HepG2 (cell line): ENCODE data around the gene DENND2A. TPM values are rescaled to one million over a fixed set of nuclear protein-coding genes. Genes with fewer than 3 reads are reported as not detected.
A peak's percentile ranks its signal among the peaks of the same experiment; 100 is the strongest.

Source experiments
- ATAC-seq: fragments of 200-7000 bp; cut with Tn5 transposase; 3 replicates; pipeline ENCODE4 v1.9.1; 2020; ENCODE audit warnings: mild to moderate bottlenecking, moderate library complexity
- BruUV-seq: library from RNA; stranded (reverse); fragments of 400-500 nt; replicated peaks from 2 replicates; lab custom pipeline; 2021; lab: Mats Ljungman, UMichigan
- CTCF ChIA-PET: fragments of 300-600 bp; formaldehyde crosslinking; extraction: SDS; loops from one replicate; lab custom pipeline; 2021; ENCODE audit warnings: low total read pairs, inconsistent platforms, low intra/inter-chr PET ratio; lab: Yijun Ruan, JAX
- POLR2A ChIA-PET: fragments of 350-600 bp; sonication (Branson Sonifier 250); formaldehyde crosslinking; loops from one replicate; lab custom pipeline; 2020; ENCODE audit warnings: antibody characterized with exemption, inconsistent platforms; lab: Yijun Ruan, JAX
- DNase-seq: peaks from one replicate; pipeline ENCODE4 v3.0.0-alpha.2; 2015; ENCODE audit warnings: low spot score
- FAIRE-seq: peaks from 3 replicates; lab custom pipeline; 2011; peaks lifted over from hg19 to GRCh38; lab: Jason Lieb, UNC
- H2AFZ ChIP-seq: one replicate; pipeline ENCODE4 v1.6.1; 2011; ENCODE audit warnings: low read length, inconsistent platforms
- H3K27ac ChIP-seq: fragments of 300-600 bp; 3 replicates; pipeline ENCODE4 v1.8.0; 2011; ENCODE audit warnings: mixed run types, mild to moderate bottlenecking, mixed read lengths, low read length, inconsistent platforms; ENCODE audit not compliant: insufficient read depth; ENCODE audit errors: extremely low read length
- H3K27me3 ChIP-seq, 2 experiments: fragments of 200-600 bp in 1 of 2; 2 replicates in 1 of 2; 3 replicates in 1 of 2; pipeline versions ENCODE4 v1.6.0 to v1.8.0; 2011; ENCODE audit warnings: low read length in 2 of 2, mild to moderate bottlenecking in 2 of 2, moderate library complexity in 2 of 2, inconsistent platforms in 1 of 2; ENCODE audit not compliant: insufficient read depth in 2 of 2, control insufficient read depth in 1 of 2
- H3K36me3 ChIP-seq, 2 experiments: fragments of 200-600 bp in 1 of 2; replicated peaks in 1 of 2; 2 replicates in 1 of 2; 3 replicates in 1 of 2; pipeline versions ENCODE4 v1.5.1 to v1.8.0; 2011; ENCODE audit warnings: low read length in 2 of 2, inconsistent platforms in 1 of 2; ENCODE audit not compliant: insufficient read depth in 2 of 2, control insufficient read depth in 1 of 2
- H3K4me1 ChIP-seq: 2 replicates; pipeline ENCODE4 v1.5.1; 2012; ENCODE audit warnings: low read length, inconsistent platforms; ENCODE audit not compliant: insufficient read depth
- H3K4me2 ChIP-seq: 2 replicates; pipeline ENCODE4 v1.6.0; 2011; ENCODE audit warnings: low read depth, low read length, inconsistent platforms
- H3K4me3 ChIP-seq, 3 experiments: fragments of 200-600 bp in 1 of 3; sonication (generic), shearing (Covaris generic) in 1 of 3; replicated peaks in 1 of 3; 2 replicates each; pipeline ENCODE4 v1.5.1; 2011 to 2016; ENCODE audit warnings: low read length in 3 of 3, inconsistent platforms in 2 of 3, low read depth in 2 of 3, mild to moderate bottlenecking in 2 of 3, control low read depth in 1 of 3, mixed read lengths in 1 of 3; ENCODE audit not compliant: insufficient read depth in 1 of 3
- H3K79me2 ChIP-seq: one replicate; pipeline ENCODE4 v1.6.1; 2011; ENCODE audit warnings: low read length, inconsistent platforms; ENCODE audit not compliant: insufficient read depth
- H3K9ac ChIP-seq: 2 replicates; pipeline ENCODE4 v1.6.0; 2011; ENCODE audit warnings: mild to moderate bottlenecking, low read depth, low read length, inconsistent platforms; ENCODE audit not compliant: insufficient read depth
- H3K9me3 ChIP-seq: 2 replicates; pipeline ENCODE4 v1.5.1; 2012; ENCODE audit warnings: mild to moderate bottlenecking, low read length
- H4K20me1 ChIP-seq: 2 replicates; pipeline ENCODE4 v1.6.0; 2011; ENCODE audit warnings: inconsistent platforms, mild to moderate bottlenecking, low read length, moderate library complexity; ENCODE audit not compliant: insufficient read depth
- ARNT2 ChIP-seq: sonication (generic); formaldehyde crosslinking; IDR thresholded peaks from 2 replicates; pipeline ENCODE4 v1.8.0; 2022; ENCODE audit warnings: mild to moderate bottlenecking, low read depth, missing genetic modification reagents, moderate library complexity
- REXO4 ChIP-seq: sonication (generic); formaldehyde crosslinking; IDR thresholded peaks from 2 replicates; pipeline ENCODE4 v1.8.0; 2022; ENCODE audit warnings: missing genetic modification reagents, mild to moderate bottlenecking, borderline replicate concordance
- ZBTB7B ChIP-seq: sonication (generic); formaldehyde crosslinking; IDR thresholded peaks from 2 replicates; pipeline ENCODE4 v1.4.0; 2020; ENCODE audit warnings: missing genetic modification reagents
- ZNF44 ChIP-seq: sonication (generic); formaldehyde crosslinking; IDR thresholded peaks from 2 replicates; pipeline ENCODE4 v1.5.1; 2020; ENCODE audit warnings: mild to moderate bottlenecking, missing genetic modification reagents
- ZNF878 ChIP-seq: sonication (generic); formaldehyde crosslinking; IDR thresholded peaks from 2 replicates; pipeline ENCODE4 v1.8.1; 2023; ENCODE audit warnings: mild to moderate bottlenecking, missing genetic modification reagents, moderate library complexity
- WGBS: methylation state at CpG from one replicate; pipeline ENCODE4 v1.1.6; 2017; ENCODE audit warnings: low lambda C conversion rate; 5-methylcytosine and 5-hydroxymethylcytosine counted together
- in situ Hi-C: cut with HindIII; loops from 2 replicates; pipeline ENCODE4 v1.10.0; 2017; ENCODE audit warnings: low pct_unique_long_range_greater_than_20kb; ENCODE audit not compliant: extremely low pct_ligation_motif_present
- intact Hi-C: fragments of 100-400 bp; cut with micrococcal nuclease; formaldehyde crosslinking; loops from one replicate; pipeline ENCODE4 v1.10.0; 2022; ENCODE audit not compliant: unreplicated experiment
- polyA plus RNA-seq, 8 experiments: library from polyadenylated mRNA; depleted of rRNA in 3 of 8; stranded (reverse) in 7 of 8; unstranded in 1 of 8; fragments of >200 nt; fragmentation: Illumina TruSeq in 4 of 8; extraction: Trizol in 4 of 8; gene quantifications; 2 replicates each; pipeline versions ENCODE4 v1.2.1 to v1.2.3, GENCODE V29; 2011 to 2016; ENCODE audit warnings: low read depth in 4 of 8, missing spikeins in 1 of 8, mixed read lengths in 1 of 8; ENCODE audit not compliant: insufficient read depth in 1 of 8
- total RNA-seq, 5 experiments: library from RNA; depleted of rRNA; stranded (reverse); fragments of >200 nt; fragmentation: Illumina TruSeq; extraction: Trizol; gene quantifications; 2 replicates each; pipeline ENCODE4 v1.2.3, GENCODE V29; 2016; ENCODE audit warnings: low read depth in 1 of 5
- TF ChIP-seq, protein P1 (sequence below): sonication (generic); formaldehyde crosslinking; IDR thresholded peaks from 2 replicates; pipeline ENCODE4 v1.4.0; 2020; ENCODE audit warnings: missing genetic modification reagents
- TF ChIP-seq, protein P2 (sequence below): sonication (generic); formaldehyde crosslinking; IDR thresholded peaks from 2 replicates; pipeline ENCODE4 v1.9.0; 2021; ENCODE audit warnings: mild to moderate bottlenecking, missing genetic modification reagents
- TF ChIP-seq, protein P3 (sequence below): sonication (generic); formaldehyde crosslinking; IDR thresholded peaks from 2 replicates; pipeline ENCODE4 v1.4.0; 2020; ENCODE audit warnings: low read depth, missing genetic modification reagents
- TF ChIP-seq, protein P4 (sequence below): sonication (generic); formaldehyde crosslinking; IDR thresholded peaks from 2 replicates; pipeline ENCODE4 v1.4.0; 2020; ENCODE audit warnings: missing genetic modification reagents

The DENND2A gene
- total and polyA plus RNA-seq, 2 of the 13 experiments (the other 11 are each of a cell fraction or from before 2014, with no cell fraction given), result not detected

DNA sequence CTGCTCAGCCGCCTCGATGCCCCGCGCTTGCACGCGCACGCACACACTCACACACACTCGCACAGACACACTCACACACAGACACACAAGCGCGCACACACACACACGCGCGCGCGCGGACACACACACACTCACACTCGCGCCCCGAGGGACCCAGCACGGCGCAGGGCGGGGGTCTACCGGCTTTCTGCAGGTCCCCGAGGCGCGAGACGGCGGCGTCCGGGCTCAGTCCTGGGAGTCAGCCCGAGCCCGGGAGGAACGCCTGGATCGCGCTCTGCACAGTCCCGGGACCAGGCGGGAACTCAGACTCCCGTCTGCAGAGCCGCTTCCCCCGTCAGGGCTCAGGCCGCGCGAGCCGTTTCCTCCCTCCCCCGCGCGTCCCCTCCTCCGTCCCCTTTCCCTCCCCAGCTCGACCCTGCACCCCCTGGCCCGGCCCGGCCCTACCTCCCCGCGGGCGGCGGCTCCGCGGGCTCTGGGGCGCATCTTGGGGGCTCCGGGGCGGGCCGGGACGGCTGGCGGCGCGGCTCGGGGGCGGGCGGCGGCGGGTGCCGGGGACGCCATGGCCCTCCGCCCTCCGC, 464 bp downstream of the DENND2A start:
- Histone ChIP-seq H2AFZ (no peak overlapping the region), H3K4me1 (no peaks in the 10 kb centered on the region), H3K9ac (no peak overlapping the region), H3K4me3 (peak overlapping the region; percentile 12 to 59 (median 28); a peak in 3 of 6 replicates), H3K27me3 (peaks cover 6 to 55% of the 10 kb centered on the region in 2 experiments), H3K4me2 (peak overlapping the region; percentile 63), H4K20me1 (no peaks in the 10 kb centered on the region), H3K27ac (no peak overlapping the region), H3K9me3 (no peaks in the 10 kb centered on the region), H3K36me3 (no peaks in the 10 kb centered on the region), H3K79me2 (no peaks in the 10 kb centered on the region)
- intact Hi-C loops (no loop called here), in situ Hi-C loops (no loop called here)
- ChIA-PET CTCF (no interaction called here), POLR2A (no interaction called here)
- DNase-seq (no peak), FAIRE-seq (no peak), ATAC-seq (peak; percentile 82)
- 40% methylated on average over 8 of the region's 74 CpGs for WGBS
- no TSS peak for BruUV-seq
- TF ChIP-seq ZNF878 (CRISPR knock-in tag) (no peak), ZNF44 (CRISPR knock-in tag) (no peak), ZBTB7B (no peak), ARNT2 (CRISPR knock-in tag) (no peak), REXO4 (CRISPR knock-in tag) (no peak)
- TF ChIP-seq, protein P1, sequence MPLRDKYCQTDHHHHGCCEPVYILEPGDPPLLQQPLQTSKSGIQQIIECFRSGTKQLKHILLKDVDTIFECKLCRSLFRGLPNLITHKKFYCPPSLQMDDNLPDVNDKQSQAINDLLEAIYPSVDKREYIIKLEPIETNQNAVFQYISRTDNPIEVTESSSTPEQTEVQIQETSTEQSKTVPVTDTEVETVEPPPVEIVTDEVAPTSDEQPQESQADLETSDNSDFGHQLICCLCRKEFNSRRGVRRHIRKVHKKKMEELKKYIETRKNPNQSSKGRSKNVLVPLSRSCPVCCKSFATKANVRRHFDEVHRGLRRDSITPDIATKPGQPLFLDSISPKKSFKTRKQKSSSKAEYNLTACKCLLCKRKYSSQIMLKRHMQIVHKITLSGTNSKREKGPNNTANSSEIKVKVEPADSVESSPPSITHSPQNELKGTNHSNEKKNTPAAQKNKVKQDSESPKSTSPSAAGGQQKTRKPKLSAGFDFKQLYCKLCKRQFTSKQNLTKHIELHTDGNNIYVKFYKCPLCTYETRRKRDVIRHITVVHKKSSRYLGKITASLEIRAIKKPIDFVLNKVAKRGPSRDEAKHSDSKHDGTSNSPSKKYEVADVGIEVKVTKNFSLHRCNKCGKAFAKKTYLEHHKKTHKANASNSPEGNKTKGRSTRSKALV (CRISPR knock-in tag), result 0 out of 2 replicates have a peak, but pooled peaks have one; percentile 59
- TF ChIP-seq, protein P2, sequence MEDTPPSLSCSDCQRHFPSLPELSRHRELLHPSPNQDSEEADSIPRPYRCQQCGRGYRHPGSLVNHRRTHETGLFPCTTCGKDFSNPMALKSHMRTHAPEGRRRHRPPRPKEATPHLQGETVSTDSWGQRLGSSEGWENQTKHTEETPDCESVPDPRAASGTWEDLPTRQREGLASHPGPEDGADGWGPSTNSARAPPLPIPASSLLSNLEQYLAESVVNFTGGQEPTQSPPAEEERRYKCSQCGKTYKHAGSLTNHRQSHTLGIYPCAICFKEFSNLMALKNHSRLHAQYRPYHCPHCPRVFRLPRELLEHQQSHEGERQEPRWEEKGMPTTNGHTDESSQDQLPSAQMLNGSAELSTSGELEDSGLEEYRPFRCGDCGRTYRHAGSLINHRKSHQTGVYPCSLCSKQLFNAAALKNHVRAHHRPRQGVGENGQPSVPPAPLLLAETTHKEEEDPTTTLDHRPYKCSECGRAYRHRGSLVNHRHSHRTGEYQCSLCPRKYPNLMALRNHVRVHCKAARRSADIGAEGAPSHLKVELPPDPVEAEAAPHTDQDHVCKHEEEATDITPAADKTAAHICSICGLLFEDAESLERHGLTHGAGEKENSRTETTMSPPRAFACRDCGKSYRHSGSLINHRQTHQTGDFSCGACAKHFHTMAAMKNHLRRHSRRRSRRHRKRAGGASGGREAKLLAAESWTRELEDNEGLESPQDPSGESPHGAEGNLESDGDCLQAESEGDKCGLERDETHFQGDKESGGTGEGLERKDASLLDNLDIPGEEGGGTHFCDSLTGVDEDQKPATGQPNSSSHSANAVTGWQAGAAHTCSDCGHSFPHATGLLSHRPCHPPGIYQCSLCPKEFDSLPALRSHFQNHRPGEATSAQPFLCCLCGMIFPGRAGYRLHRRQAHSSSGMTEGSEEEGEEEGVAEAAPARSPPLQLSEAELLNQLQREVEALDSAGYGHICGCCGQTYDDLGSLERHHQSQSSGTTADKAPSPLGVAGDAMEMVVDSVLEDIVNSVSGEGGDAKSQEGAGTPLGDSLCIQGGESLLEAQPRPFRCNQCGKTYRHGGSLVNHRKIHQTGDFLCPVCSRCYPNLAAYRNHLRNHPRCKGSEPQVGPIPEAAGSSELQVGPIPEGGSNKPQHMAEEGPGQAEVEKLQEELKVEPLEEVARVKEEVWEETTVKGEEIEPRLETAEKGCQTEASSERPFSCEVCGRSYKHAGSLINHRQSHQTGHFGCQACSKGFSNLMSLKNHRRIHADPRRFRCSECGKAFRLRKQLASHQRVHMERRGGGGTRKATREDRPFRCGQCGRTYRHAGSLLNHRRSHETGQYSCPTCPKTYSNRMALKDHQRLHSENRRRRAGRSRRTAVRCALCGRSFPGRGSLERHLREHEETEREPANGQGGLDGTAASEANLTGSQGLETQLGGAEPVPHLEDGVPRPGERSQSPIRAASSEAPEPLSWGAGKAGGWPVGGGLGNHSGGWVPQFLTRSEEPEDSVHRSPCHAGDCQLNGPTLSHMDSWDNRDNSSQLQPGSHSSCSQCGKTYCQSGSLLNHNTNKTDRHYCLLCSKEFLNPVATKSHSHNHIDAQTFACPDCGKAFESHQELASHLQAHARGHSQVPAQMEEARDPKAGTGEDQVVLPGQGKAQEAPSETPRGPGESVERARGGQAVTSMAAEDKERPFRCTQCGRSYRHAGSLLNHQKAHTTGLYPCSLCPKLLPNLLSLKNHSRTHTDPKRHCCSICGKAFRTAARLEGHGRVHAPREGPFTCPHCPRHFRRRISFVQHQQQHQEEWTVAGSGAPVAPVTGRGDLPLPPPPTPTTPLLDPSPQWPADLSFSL (CRISPR knock-in tag), result peak; percentile 52; the same call in 1 of the 2 replicates
- TF ChIP-seq, protein P3, sequence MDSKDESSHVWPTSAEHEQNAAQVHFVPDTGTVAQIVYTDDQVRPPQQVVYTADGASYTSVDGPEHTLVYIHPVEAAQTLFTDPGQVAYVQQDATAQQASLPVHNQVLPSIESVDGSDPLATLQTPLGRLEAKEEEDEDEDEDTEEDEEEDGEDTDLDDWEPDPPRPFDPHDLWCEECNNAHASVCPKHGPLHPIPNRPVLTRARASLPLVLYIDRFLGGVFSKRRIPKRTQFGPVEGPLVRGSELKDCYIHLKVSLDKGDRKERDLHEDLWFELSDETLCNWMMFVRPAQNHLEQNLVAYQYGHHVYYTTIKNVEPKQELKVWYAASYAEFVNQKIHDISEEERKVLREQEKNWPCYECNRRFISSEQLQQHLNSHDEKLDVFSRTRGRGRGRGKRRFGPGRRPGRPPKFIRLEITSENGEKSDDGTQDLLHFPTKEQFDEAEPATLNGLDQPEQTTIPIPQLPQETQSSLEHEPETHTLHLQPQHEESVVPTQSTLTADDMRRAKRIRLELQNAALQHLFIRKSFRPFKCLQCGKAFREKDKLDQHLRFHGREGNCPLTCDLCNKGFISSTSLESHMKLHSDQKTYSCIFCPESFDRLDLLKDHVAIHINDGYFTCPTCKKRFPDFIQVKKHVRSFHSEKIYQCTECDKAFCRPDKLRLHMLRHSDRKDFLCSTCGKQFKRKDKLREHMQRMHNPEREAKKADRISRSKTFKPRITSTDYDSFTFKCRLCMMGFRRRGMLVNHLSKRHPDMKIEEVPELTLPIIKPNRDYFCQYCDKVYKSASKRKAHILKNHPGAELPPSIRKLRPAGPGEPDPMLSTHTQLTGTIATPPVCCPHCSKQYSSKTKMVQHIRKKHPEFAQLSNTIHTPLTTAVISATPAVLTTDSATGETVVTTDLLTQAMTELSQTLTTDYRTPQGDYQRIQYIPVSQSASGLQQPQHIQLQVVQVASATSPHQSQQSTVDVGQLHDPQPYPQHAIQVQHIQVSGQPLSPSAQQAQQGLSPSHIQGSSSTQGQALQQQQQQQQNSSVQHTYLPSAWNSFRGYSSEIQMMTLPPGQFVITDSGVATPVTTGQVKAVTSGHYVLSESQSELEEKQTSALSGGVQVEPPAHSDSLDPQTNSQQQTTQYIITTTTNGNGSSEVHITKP (CRISPR knock-in tag), result no peak
- TF ChIP-seq, protein P4, sequence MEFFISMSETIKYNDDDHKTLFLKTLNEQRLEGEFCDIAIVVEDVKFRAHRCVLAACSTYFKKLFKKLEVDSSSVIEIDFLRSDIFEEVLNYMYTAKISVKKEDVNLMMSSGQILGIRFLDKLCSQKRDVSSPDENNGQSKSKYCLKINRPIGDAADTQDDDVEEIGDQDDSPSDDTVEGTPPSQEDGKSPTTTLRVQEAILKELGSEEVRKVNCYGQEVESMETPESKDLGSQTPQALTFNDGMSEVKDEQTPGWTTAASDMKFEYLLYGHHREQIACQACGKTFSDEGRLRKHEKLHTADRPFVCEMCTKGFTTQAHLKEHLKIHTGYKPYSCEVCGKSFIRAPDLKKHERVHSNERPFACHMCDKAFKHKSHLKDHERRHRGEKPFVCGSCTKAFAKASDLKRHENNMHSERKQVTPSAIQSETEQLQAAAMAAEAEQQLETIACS, result 0 out of 2 replicates have a peak, but pooled peaks have one; percentile 21
